ENCODE measurements around the gene PCDHGA3. TPM values are rescaled to one million over a fixed set of nuclear protein-coding genes. Genes with fewer than 3 reads are reported as not detected.

PCDHGA3 gene
- total RNA-seq, 1 donor from 2014 or later, result 0.52 TPM

GRCh38 chr5:141351591-141351990 lies 8.0 kb downstream of the PCDHGA3 start:
- no peak for DNase-seq (ENCODE audit: low read depth)
- TF ChIP-seq CTCF (conservative IDR thresholded peaks at IDR 0.05; ENCODE audit: low read depth, low read length), result no peak

GRCh38 chr5:141354900-141355469 lies 11.4 kb downstream of the PCDHGA3 start, which contains the start of gene PCDHGA4:
TSS of gene PCDHGA4 (plus strand) at chr5:141355021. CDS start at chr5:141355108, 87 bp downstream.
- peak within 1 kb of the TSS; percentile 32 for H3K4me3 ChIP-seq (ENCODE audit: low read depth, low read length)
- no peak for DNase-seq (ENCODE audit: low read depth)
- peak; percentile 52 for TF ChIP-seq CTCF (conservative IDR thresholded peaks at IDR 0.05; ENCODE audit: low read depth, low read length)

More at GRCh38 chr5:141351591-141351990, 8.0 kb downstream of the PCDHGA3 start:
- no peak overlapping the region for H3K4me3 ChIP-seq (ENCODE audit: low read depth, low read length)

DNA sequence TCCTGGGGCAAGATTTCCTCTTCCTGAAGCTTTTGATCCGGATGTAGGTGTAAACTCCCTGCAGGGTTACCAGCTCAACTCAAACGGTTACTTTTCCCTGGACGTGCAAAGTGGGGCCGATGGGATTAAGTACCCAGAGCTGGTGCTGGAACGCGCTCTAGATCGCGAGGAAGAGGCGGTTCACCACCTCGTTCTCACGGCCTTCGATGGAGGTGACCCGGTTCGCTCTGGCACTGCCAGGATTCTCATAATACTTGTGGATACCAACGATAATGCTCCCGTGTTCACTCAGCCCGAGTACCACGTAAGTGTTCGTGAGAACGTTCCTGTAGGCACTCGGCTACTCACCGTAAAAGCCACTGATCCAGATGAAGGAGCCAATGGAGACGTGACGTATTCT lies 12.0 kb downstream of the PCDHGA3 start:
- no peak for DNase-seq (ENCODE audit: low read depth)
- TF ChIP-seq CTCF (conservative IDR thresholded peaks at IDR 0.05; ENCODE audit: low read depth, low read length), result no peak

DNA sequence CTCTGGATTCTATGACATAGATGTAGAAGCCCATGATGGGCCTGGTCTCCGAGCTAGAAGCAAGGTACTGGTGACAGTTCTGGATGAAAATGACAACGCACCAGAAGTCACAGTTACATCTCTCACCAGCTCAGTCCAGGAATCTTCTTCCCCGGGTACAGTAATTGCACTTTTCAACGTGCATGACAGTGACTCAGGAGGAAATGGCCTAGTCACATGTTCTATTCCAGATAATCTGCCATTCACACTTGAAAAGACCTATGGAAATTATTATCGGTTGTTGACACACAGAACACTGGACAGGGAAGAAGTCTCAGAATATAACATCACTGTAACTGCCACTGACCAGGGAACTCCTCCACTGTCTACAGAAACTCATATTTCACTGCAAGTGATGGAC lies 12.5 kb downstream of the PCDHGA3 start:
- H3K4me3 ChIP-seq (ENCODE audit: low read depth, low read length), result no peak overlapping the region
- TF ChIP-seq CTCF (conservative IDR thresholded peaks at IDR 0.05; ENCODE audit: low read depth, low read length), result no peak
- no peak for DNase-seq (ENCODE audit: low read depth)

More for the DNA sequence above, 12.0 kb downstream of the PCDHGA3 start:
- no peak overlapping the region for H3K4me3 ChIP-seq (ENCODE audit: low read depth, low read length)

DNA sequence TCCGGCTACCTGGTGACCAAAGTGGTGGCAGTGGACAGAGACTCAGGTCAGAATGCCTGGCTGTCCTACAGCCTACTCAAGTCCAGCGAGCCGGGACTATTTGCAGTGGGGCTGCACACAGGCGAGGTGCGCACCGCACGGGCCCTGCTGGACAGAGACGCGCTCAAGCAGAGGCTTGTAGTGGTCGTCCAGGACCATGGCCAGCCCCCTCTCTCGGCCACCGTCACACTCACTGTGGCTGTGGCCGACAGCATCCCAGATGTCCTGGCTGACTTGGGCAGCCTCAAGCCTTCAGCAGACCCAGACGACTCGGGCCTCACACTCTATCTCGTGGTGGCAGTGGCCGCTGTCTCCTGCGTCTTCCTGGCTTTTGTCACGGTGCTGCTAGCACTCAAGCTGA lies 13.3 kb downstream of the PCDHGA3 start:
- no peak for TF ChIP-seq CTCF (conservative IDR thresholded peaks at IDR 0.05; ENCODE audit: low read depth, low read length)
- DNase-seq (ENCODE audit: low read depth), result no peak
- H3K4me3 ChIP-seq (ENCODE audit: low read depth, low read length), result no peak overlapping the region

DNA sequence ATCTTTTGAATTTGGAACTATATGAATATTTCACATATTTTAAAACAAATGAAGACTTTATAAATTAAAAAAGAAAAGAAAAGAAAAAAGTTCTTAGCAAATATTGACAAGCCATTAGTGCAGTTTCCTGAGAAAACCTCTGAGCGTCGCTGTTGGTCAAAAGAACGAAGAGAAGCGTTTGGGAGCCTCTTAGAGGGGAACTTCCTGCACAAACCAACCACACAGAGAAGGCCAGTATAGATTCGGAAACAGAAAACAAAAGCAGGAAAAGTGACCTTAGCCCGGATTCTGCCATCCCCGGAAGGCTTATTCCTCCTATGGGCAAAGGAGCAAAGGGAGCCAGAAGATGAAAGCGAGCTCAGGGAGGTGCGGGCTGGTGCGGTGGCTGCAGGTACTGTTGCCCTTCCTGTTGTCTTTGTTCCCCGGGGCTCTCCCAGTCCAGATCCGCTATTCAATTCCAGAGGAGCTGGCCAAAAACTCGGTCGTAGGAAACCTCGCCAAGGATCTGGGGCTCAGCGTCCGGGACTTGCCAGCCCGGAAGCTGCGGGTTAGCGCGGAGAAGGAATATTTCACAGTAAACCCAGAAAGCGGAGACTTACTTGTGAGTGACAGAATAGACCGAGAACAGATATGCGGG lies 16.3 kb downstream of the PCDHGA3 start, which contains the start of gene PCDHGB2:
Gene PCDHGB2, plus strand, starts transcription at position 205 of the 637 bp plus-strand sequence. Its CDS starts 142 bp downstream, at position 347.
- no peak for DNase-seq (ENCODE audit: low read depth)
- TF ChIP-seq CTCF (conservative IDR thresholded peaks at IDR 0.05; ENCODE audit: low read depth, low read length), result peak; percentile 55
- peak within 1 kb of the TSS; percentile 47 for H3K4me3 ChIP-seq (ENCODE audit: low read depth, low read length)
